ENCODE measurements around the gene SLC25A45.

SLC25A45 gene

GRCh38 chr11:65386307-65387140 lies 4.1 kb upstream of the SLC25A45 start, which contains the start of gene FRMD8:
TSS of gene FRMD8 (plus strand) at chr11:65386637. CDS start at chr11:65387037, 400 bp downstream.
- peak; percentile 91 to 93 for DNase-seq

- peak; percentile 18 to 47 for DNase-seq
Observed at GRCh38 chr11:65384301-65384889, 1.9 kb upstream of the SLC25A45 start.

GRCh38 chr11:65383778-65384177 lies 1.3 kb upstream of the SLC25A45 start:
- no peak for DNase-seq

GRCh38 chr11:65382804-65383368 lies 440 bp upstream of the SLC25A45 start:
- no peak for DNase-seq

- no peak for DNase-seq
Observed at GRCh38 chr11:65381716-65382032, 772 bp downstream of the SLC25A45 start.

- no peak for DNase-seq
Observed at GRCh38 chr11:65380460-65381119, 1.9 kb downstream of the SLC25A45 start.

- no peak for DNase-seq
Observed at GRCh38 chr11:65379698-65380459, 2.6 kb downstream of the SLC25A45 start.

- DNase-seq: no peak
Observed at GRCh38 chr11:65378928-65379638, 3.4 kb downstream of the SLC25A45 start.

- DNase-seq: peak in 1 of 2 donors; percentile 49
Observed at GRCh38 chr11:65378208-65378927, 4.1 kb downstream of the SLC25A45 start.

GRCh38 chr11:65377777-65378176 lies 4.7 kb downstream of the SLC25A45 start:
- no peak for DNase-seq

- DNase-seq: no peak
Observed at GRCh38 chr11:65377036-65377435, 5.4 kb downstream of the SLC25A45 start.

- no peak for DNase-seq
Observed at GRCh38 chr11:65376138-65376713, 6.2 kb downstream of the SLC25A45 start.

- DNase-seq: no peak
Observed at GRCh38 chr11:65375012-65375411, 7.4 kb downstream of the SLC25A45 start.

- DNase-seq: no peak
Observed at GRCh38 chr11:65373839-65374580, 8.4 kb downstream of the SLC25A45 start.

- DNase-seq: no peak
Observed at GRCh38 chr11:65370659-65371049, 11.8 kb downstream of the SLC25A45 start.

- DNase-seq: peak; percentile 46 to 70
Observed at GRCh38 chr11:65366340-65366773, 16.1 kb downstream of the SLC25A45 start.

GRCh38 chr11:65363770-65364169 lies 18.7 kb downstream of the SLC25A45 start:
- no peak for DNase-seq

GRCh38 chr11:65362966-65363365 lies 19.5 kb downstream of the SLC25A45 start:
- DNase-seq: no peak

GRCh38 chr11:65362320-65362931 lies 20.0 kb downstream of the SLC25A45 start:
- DNase-seq: peak in 1 of 2 donors; percentile 53
